Skeletal muscle satellite cell (primary cell): ENCODE measurements around the gene CAMK1G.

Experiments used
- H3K27me3 ChIP-seq: 2 replicates; pipeline ENCODE4 v1.7.0; 2013; ENCODE audit warnings: low read length; ENCODE audit not compliant: control insufficient read depth, insufficient read depth
- H3K36me3 ChIP-seq: 2 replicates; pipeline ENCODE4 v1.7.0; 2013; ENCODE audit warnings: mild to moderate bottlenecking, control low read depth, low read length; ENCODE audit not compliant: insufficient read depth
- H3K4me1 ChIP-seq: 2 replicates; pipeline ENCODE4 v1.7.0; 2013; ENCODE audit warnings: low read length; ENCODE audit not compliant: control insufficient read depth, insufficient read depth
- H3K4me2 ChIP-seq: 2 replicates; pipeline ENCODE4 v1.7.0; 2013; ENCODE audit warnings: mild to moderate bottlenecking, low read length
- H3K4me3 ChIP-seq: 2 replicates; pipeline ENCODE4 v1.7.0; 2013; ENCODE audit warnings: low read length
- H3K9ac ChIP-seq: 2 replicates; pipeline ENCODE4 v1.7.0; 2013; ENCODE audit warnings: mild to moderate bottlenecking, low read depth, low read length, moderate library complexity
- H3K9me3 ChIP-seq: replicated peaks from 2 replicates; pipeline ENCODE4 v1.7.0; 2013; ENCODE audit warnings: mild to moderate bottlenecking, control low read depth, low read length

Gene CAMK1G

GRCh38 chr1:209651138-209651587 is 67.6 kb downstream of the CAMK1G start:
- Histone ChIP-seq H3K4me2 (peak overlapping the region; percentile 9), H3K36me3 (no peaks in the 10 kb centered on the region), H3K4me3 (no peak overlapping the region), H3K9ac (peak overlapping the region; percentile 4), H3K4me1 (peaks cover 59% of the 10 kb centered on the region), H3K9me3 (no peaks in the 10 kb centered on the region), H3K27me3 (peaks cover 6% of the 10 kb centered on the region)

GRCh38 chr1:209652121-209652735 is 68.7 kb downstream of the CAMK1G start, which contains the start of gene LAMB3:
Gene LAMB3, minus strand, starts transcription at chr1:209652425. Its CDS starts 1,481 bp downstream, at chr1:209650944.
- Histone ChIP-seq H3K9ac (no peak within 1 kb of the TSS), H3K27me3 (peaks cover 6% of the 10 kb centered on the region), H3K36me3 (no peaks in the 10 kb centered on the region), H3K4me1 (peaks cover 48% of the 10 kb centered on the region), H3K9me3 (no peaks in the 10 kb centered on the region), H3K4me2 (no peak within 1 kb of the TSS), H3K4me3 (no peak within 1 kb of the TSS)

DNA sequence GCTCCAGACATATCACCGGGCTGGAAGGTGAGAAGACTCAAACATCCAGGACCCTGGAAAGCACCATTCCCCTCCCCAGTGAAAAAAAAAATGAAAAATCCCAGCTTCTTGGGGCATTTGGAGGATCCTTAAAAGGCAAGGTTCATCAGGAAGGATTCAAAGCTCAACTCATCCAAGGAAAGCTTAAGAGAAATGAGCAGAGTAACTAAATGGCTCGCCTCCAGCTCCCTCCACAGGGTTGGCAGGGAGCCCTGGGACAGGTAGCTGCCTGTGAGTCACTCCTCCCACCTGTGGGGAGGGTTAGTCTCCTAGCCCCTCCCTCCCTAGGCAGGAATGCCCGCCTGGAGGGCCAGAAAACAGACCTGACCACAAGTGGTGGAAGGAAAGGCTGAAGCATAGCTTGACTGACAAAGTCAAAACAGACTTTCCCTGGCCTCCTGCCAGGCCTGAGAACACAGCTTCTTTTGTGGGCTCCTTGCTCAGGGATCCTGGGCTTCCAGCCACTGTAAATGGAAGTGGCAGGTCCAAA is 69.4 kb downstream of the CAMK1G start:
- Histone ChIP-seq H3K4me3 (no peak overlapping the region), H3K9me3 (no peaks in the 10 kb centered on the region), H3K27me3 (peaks cover 6% of the 10 kb centered on the region), H3K4me1 (peaks cover 42% of the 10 kb centered on the region), H3K9ac (no peak overlapping the region), H3K4me2 (no peak overlapping the region), H3K36me3 (no peaks in the 10 kb centered on the region)

GRCh38 chr1:209653915-209654351 is 70.4 kb downstream of the CAMK1G start:
- Histone ChIP-seq H3K9ac (no peak overlapping the region), H3K27me3 (peaks cover 6% of the 10 kb centered on the region), H3K4me1 (peaks cover 32% of the 10 kb centered on the region), H3K36me3 (no peaks in the 10 kb centered on the region), H3K9me3 (no peaks in the 10 kb centered on the region), H3K4me2 (no peak overlapping the region), H3K4me3 (no peak overlapping the region)

GRCh38 chr1:209655411-209656231 is 72.1 kb downstream of the CAMK1G start:
- H3K9ac ChIP-seq: no peak overlapping the region
- no peaks in the 10 kb centered on the region for H3K9me3 ChIP-seq
- H3K4me3 ChIP-seq: no peak overlapping the region
- peaks cover 6% of the 10 kb centered on the region for H3K27me3 ChIP-seq
- peaks cover 17% of the 10 kb centered on the region for H3K4me1 ChIP-seq
- H3K36me3 ChIP-seq: no peaks in the 10 kb centered on the region
- no peak overlapping the region for H3K4me2 ChIP-seq

DNA sequence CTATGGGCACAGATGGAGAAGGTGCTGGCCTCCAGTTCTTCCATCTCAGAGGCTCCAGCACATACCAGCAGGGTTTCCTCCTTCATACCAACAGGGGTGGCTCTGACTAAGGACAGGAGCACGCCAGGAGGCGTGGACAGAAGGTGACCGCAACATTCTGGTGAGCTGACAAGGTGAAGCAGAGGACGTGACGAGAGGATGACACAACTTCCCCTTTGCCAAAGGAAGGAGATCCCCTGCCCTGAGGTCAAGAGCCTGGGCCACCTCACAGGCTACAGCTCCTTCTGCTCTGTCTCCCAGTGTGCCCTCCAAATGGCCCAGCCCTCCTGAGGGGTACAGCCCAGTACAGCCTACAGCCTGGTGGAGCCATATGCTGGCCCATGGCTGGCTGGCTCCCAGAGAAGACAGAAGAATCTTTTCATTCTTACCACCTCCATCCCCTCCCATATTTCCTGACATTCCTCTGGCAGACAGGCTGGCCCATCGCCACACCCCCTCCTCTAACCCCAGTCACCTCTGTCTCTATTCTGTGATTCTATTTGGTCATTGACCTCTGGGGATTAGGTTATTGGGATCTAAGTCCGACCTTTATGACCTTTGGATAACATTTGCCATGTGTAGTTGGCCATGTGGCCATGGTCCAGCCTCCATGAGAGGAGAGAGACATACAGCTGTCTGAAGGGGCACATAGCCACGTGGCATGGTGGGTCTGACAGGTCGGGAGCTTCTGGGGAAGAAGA is 73.8 kb downstream of the CAMK1G start:
- no peaks in the 10 kb centered on the region for H3K36me3 ChIP-seq
- no peaks in the 10 kb centered on the region for H3K9me3 ChIP-seq
- H3K27me3 ChIP-seq: peaks cover 6% of the 10 kb centered on the region
- no peak overlapping the region for H3K4me2 ChIP-seq
- H3K9ac ChIP-seq: no peak overlapping the region
- peaks cover 6% of the 10 kb centered on the region for H3K4me1 ChIP-seq
- no peak overlapping the region for H3K4me3 ChIP-seq

DNA sequence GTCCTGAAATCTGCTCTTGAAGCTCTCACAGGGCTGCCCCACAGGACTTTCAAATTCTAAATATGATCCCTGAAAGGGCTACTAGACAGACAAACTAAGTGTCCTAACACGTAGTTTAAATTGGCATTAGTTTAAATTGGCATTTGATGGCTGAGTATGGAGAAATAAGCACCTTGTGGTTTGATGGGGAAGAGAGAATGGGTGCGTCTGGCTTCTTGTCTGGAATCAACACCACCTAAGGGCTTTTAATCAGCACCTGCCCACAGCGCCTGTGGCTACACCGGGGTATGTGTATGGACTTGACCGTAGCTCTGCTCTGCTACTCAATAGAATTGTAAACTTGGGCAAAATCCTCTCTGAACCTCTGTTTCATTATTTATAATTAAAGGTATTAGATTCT is 74.4 kb downstream of the CAMK1G start:
- Histone ChIP-seq H3K4me3 (no peak overlapping the region), H3K36me3 (no peaks in the 10 kb centered on the region), H3K4me1 (peaks cover 5% of the 10 kb centered on the region), H3K9me3 (no peaks in the 10 kb centered on the region), H3K4me2 (no peak overlapping the region), H3K27me3 (peaks cover 6% of the 10 kb centered on the region), H3K9ac (no peak overlapping the region)

- no peak overlapping the region for H3K9ac ChIP-seq
- no peaks in the 10 kb centered on the region for H3K4me1 ChIP-seq
These were observed 76.4 kb downstream of the CAMK1G start for GRCh38 chr1:209659909-209660308.

GRCh38 chr1:209661071-209661470 is 77.6 kb downstream of the CAMK1G start:
- no peak overlapping the region for H3K9ac ChIP-seq
- H3K27me3 ChIP-seq: no peaks in the 10 kb centered on the region
- no peaks in the 10 kb centered on the region for H3K9me3 ChIP-seq
- no peak overlapping the region for H3K4me3 ChIP-seq
- no peaks in the 10 kb centered on the region for H3K4me1 ChIP-seq
- H3K36me3 ChIP-seq: no peaks in the 10 kb centered on the region
- H3K4me2 ChIP-seq: no peak overlapping the region

More at GRCh38 chr1:209659909-209660308, 76.4 kb downstream of the CAMK1G start:
- Histone ChIP-seq H3K9me3 (no peaks in the 10 kb centered on the region), H3K4me3 (no peak overlapping the region), H3K27me3 (peaks cover under 1% of the 10 kb centered on the region), H3K4me2 (no peak overlapping the region), H3K36me3 (no peaks in the 10 kb centered on the region)

DNA sequence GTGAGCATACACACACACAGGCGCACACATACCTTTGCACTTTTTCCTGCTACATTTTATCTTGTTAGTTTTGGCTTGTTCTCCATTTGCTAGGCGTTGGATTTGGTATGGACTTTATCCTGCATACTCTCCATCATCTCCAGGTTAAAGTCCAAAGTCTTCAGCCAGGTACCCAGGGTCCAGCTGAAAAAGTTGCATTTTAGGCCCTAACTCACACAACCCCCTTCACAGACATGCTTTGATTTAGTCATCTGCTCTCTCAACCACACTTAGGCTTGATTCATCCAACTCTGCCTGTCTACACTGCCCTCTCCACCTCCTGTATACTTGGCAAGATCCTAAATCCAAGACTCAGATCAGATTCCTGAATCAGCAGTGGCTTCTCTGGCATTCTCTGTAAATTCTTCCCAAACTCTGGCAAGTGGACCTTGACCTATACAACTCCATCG is 79.4 kb downstream of the CAMK1G start:
- Histone ChIP-seq H3K27me3 (peaks cover 5% of the 10 kb centered on the region), H3K4me1 (no peaks in the 10 kb centered on the region), H3K9me3 (no peaks in the 10 kb centered on the region), H3K4me3 (no peak overlapping the region), H3K4me2 (no peak overlapping the region), H3K36me3 (no peaks in the 10 kb centered on the region), H3K9ac (no peak overlapping the region)
